Suprapubic skin (tissue), 4 donors: ENCODE measurements around the gene RNF227.

Experiments used
- CTCF ChIP-seq, 2 donors: fragments of 200-600 bp in 1 of 2; fragments of 450-650 bp in 1 of 2; sonication (generic) in 1 of 2; IDR thresholded peaks; one replicate each; pipeline ENCODE4 v1.5.1; 2016 to 2019; ENCODE audit warnings: antibody characterized with exemption in 2 of 2, mild to moderate bottlenecking in 1 of 2, moderate library complexity in 1 of 2
- EP300 ChIP-seq: sonication (generic); formaldehyde crosslinking; IDR thresholded peaks from one replicate; pipeline ENCODE4 v1.6.1; 2017; ENCODE audit warnings: antibody characterized with exemption
- POLR2AphosphoS5 ChIP-seq, 3 donors: sonication (generic); formaldehyde crosslinking; IDR thresholded peaks; one replicate each; pipeline ENCODE4 v1.6.1; 2017; ENCODE audit warnings: antibody characterized with exemption in 3 of 3

- peak; percentile 64 to 68 for TF ChIP-seq CTCF (IDR thresholded peaks at IDR 0.05)
- TF ChIP-seq EP300: no peak
- TF ChIP-seq POLR2AphosphoS5 (IDR thresholded peaks at IDR 0.05): no peak
Observed at GRCh38 chr17:7912927-7913524, 3.1 kb downstream of the RNF227 start.
